Measurements from ENCODE around the gene ATP11C. TPM values are rescaled to one million over a fixed set of nuclear protein-coding genes. Genes with fewer than 3 reads are reported as not detected.

The ATP11C gene
- total and polyA plus RNA-seq, 2 experiments from 2014 or later = 44.0 to 90.7 TPM

DNA sequence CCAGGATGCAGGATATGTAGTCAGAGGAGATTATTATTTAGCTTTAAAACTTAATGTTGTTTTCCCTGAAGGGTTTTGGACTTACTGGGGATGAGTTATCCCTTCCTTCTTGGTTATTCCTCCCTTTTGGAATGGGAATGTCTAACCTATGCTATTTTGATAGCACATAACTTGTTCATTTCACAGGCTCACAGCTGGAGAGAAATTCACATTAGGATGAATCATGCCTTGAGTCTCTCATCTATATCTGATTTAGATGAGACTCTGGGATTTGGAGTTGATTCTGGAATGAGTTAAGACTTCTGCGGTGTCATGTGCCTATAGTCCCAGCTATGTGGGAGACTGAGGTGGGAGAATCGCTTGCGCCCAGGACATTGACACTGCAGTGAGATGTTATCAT lies 81.1 kb downstream of the ATP11C start (continued):
- TF ChIP-seq, protein P1, sequence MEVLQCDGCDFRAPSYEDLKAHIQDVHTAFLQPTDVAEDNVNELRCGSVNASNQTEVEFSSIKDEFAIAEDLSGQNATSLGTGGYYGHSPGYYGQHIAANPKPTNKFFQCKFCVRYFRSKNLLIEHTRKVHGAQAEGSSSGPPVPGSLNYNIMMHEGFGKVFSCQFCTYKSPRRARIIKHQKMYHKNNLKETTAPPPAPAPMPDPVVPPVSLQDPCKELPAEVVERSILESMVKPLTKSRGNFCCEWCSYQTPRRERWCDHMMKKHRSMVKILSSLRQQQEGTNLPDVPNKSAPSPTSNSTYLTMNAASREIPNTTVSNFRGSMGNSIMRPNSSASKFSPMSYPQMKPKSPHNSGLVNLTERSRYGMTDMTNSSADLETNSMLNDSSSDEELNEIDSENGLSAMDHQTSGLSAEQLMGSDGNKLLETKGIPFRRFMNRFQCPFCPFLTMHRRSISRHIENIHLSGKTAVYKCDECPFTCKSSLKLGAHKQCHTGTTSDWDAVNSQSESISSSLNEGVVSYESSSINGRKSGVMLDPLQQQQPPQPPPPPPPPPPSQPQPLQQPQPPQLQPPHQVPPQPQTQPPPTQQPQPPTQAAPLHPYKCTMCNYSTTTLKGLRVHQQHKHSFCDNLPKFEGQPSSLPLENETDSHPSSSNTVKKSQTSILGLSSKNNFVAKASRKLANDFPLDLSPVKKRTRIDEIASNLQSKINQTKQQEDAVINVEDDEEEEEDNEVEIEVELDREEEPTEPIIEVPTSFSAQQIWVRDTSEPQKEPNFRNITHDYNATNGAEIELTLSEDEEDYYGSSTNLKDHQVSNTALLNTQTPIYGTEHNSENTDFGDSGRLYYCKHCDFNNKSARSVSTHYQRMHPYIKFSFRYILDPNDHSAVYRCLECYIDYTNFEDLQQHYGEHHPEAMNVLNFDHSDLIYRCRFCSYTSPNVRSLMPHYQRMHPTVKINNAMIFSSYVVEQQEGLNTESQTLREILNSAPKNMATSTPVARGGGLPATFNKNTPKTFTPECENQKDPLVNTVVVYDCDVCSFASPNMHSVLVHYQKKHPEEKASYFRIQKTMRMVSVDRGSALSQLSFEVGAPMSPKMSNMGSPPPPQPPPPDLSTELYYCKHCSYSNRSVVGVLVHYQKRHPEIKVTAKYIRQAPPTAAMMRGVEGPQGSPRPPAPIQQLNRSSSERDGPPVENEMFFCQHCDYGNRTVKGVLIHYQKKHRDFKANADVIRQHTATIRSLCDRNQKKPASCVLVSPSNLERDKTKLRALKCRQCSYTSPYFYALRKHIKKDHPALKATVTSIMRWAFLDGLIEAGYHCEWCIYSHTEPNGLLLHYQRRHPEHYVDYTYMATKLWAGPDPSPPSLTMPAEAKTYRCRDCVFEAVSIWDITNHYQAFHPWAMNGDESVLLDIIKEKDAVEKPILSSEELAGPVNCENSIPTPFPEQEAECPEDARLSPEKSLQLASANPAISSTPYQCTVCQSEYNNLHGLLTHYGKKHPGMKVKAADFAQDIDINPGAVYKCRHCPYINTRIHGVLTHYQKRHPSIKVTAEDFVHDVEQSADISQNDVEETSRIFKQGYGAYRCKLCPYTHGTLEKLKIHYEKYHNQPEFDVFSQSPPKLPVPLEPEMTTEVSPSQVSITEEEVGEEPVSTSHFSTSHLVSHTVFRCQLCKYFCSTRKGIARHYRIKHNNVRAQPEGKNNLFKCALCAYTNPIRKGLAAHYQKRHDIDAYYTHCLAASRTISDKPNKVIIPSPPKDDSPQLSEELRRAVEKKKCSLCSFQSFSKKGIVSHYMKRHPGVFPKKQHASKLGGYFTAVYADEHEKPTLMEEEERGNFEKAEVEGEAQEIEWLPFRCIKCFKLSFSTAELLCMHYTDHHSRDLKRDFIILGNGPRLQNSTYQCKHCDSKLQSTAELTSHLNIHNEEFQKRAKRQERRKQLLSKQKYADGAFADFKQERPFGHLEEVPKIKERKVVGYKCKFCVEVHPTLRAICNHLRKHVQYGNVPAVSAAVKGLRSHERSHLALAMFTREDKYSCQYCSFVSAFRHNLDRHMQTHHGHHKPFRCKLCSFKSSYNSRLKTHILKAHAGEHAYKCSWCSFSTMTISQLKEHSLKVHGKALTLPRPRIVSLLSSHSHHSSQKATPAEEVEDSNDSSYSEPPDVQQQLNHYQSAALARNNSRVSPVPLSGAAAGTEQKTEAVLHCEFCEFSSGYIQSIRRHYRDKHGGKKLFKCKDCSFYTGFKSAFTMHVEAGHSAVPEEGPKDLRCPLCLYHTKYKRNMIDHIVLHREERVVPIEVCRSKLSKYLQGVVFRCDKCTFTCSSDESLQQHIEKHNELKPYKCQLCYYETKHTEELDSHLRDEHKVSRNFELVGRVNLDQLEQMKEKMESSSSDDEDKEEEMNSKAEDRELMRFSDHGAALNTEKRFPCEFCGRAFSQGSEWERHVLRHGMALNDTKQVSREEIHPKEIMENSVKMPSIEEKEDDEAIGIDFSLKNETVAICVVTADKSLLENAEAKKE (CRISPR knock-in tag; IDR thresholded peaks at IDR 0.05) = no peak

DNA sequence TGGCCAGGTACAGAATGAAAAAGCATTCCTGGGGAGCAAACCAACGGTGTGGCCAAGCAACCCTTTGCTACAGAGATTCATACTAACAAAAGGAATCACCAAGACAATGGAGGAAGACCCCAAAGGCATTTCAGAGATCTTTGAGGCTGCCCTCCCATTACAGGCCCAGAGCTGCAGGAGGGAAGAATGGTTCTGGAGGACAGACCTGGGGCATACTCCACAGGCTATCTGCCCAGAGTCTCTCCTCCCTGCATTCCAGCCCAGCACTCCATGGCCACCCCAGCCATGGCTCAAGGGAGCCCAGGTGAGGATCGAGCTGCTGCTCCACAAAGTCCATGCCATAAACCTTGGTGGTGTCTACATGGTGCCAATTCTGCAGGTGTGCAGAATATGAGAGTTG lies 81.9 kb downstream of the ATP11C start:
- Mint-ChIP-seq H3K27me3 (ENCODE audit: insufficient read depth, low read depth, poor library complexity) (peaks cover 3% of the 10 kb centered on the region), H3K36me3 (ENCODE audit: low read depth) (no peaks in the 10 kb centered on the region), H3K4me1 (peaks cover 42% of the 10 kb centered on the region), H3K9me3 (no peaks in the 10 kb centered on the region), H3K4me3 (no peak overlapping the region), H3K27ac (no peak overlapping the region)
- H3K79me2 ChIP-seq (replicated peaks; ENCODE audit: insufficient read depth) = peaks cover 17% of the 10 kb centered on the region
- DNase-seq (ENCODE audit: low spot score) (peak; percentile 35), ATAC-seq (peak; percentile 91)
- H3F3A ChIP-seq (replicated peaks; ENCODE audit: low read depth) = no peaks in the 10 kb centered on the region
- no peaks in the 10 kb centered on the region for H3K36me3 ChIP-seq (ENCODE audit: insufficient read depth)
- peak overlapping the region; percentile 60 for H3K4me2 ChIP-seq
- H4K20me1 ChIP-seq (replicated peaks; ENCODE audit: insufficient read depth) = no peaks in the 10 kb centered on the region
- no peak overlapping the region for H2AFZ ChIP-seq
- peak overlapping the region; percentile 63; the same call in 1 of the 2 replicates for H3K27ac ChIP-seq (ENCODE audit: low read depth)
- no peaks in the 10 kb centered on the region for H3K9me2 ChIP-seq (ENCODE audit: insufficient read depth)
- peaks cover 20% of the 10 kb centered on the region for H3K4me1 ChIP-seq (ENCODE audit: insufficient read depth)
- H3K4me3 ChIP-seq = no peak overlapping the region
- H3K27me3 ChIP-seq (ENCODE audit: insufficient read depth) = no peaks in the 10 kb centered on the region
- 0 out of 2 replicates have a peak, but pooled peaks have one; percentile 10 for TF ChIP-seq ZNF114 (CRISPR knock-in tag; IDR thresholded peaks at IDR 0.05)
- TF ChIP-seq POLR2AphosphoS5 (IDR thresholded peaks at IDR 0.05; ENCODE audit: low read depth) = no peak
- no peak for TF ChIP-seq STAT1 (IDR thresholded peaks at IDR 0.05; ENCODE audit: unreplicated experiment)
- no peak for TF ChIP-seq CREB1 (CRISPR knock-in tag; IDR thresholded peaks at IDR 0.05; ENCODE audit: low read depth)
- TF ChIP-seq ZNF331 (CRISPR knock-in tag; IDR thresholded peaks at IDR 0.05; ENCODE audit: low read depth) = no peak
- TF ChIP-seq, protein P2, sequence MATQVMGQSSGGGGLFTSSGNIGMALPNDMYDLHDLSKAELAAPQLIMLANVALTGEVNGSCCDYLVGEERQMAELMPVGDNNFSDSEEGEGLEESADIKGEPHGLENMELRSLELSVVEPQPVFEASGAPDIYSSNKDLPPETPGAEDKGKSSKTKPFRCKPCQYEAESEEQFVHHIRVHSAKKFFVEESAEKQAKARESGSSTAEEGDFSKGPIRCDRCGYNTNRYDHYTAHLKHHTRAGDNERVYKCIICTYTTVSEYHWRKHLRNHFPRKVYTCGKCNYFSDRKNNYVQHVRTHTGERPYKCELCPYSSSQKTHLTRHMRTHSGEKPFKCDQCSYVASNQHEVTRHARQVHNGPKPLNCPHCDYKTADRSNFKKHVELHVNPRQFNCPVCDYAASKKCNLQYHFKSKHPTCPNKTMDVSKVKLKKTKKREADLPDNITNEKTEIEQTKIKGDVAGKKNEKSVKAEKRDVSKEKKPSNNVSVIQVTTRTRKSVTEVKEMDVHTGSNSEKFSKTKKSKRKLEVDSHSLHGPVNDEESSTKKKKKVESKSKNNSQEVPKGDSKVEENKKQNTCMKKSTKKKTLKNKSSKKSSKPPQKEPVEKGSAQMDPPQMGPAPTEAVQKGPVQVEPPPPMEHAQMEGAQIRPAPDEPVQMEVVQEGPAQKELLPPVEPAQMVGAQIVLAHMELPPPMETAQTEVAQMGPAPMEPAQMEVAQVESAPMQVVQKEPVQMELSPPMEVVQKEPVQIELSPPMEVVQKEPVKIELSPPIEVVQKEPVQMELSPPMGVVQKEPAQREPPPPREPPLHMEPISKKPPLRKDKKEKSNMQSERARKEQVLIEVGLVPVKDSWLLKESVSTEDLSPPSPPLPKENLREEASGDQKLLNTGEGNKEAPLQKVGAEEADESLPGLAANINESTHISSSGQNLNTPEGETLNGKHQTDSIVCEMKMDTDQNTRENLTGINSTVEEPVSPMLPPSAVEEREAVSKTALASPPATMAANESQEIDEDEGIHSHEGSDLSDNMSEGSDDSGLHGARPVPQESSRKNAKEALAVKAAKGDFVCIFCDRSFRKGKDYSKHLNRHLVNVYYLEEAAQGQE (IDR thresholded peaks at IDR 0.05; ENCODE audit: unreplicated experiment) = no peak
- no peak for TF ChIP-seq EZH2phosphoT487 (IDR thresholded peaks at IDR 0.05; ENCODE audit: unreplicated experiment)
- no peak for TF ChIP-seq JUNB (IDR thresholded peaks at IDR 0.05; ENCODE audit: unreplicated experiment)
- no peak for TF ChIP-seq EZH2 (IDR thresholded peaks at IDR 0.05; ENCODE audit: low read depth, unreplicated experiment)
- TF ChIP-seq NANOG (IDR thresholded peaks at IDR 0.05; ENCODE audit: borderline replicate concordance) = no peak
- TF ChIP-seq, protein P3, sequence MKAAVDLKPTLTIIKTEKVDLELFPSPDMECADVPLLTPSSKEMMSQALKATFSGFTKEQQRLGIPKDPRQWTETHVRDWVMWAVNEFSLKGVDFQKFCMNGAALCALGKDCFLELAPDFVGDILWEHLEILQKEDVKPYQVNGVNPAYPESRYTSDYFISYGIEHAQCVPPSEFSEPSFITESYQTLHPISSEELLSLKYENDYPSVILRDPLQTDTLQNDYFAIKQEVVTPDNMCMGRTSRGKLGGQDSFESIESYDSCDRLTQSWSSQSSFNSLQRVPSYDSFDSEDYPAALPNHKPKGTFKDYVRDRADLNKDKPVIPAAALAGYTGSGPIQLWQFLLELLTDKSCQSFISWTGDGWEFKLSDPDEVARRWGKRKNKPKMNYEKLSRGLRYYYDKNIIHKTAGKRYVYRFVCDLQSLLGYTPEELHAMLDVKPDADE (IDR thresholded peaks at IDR 0.05) = no peak
- TF ChIP-seq, protein P4, sequence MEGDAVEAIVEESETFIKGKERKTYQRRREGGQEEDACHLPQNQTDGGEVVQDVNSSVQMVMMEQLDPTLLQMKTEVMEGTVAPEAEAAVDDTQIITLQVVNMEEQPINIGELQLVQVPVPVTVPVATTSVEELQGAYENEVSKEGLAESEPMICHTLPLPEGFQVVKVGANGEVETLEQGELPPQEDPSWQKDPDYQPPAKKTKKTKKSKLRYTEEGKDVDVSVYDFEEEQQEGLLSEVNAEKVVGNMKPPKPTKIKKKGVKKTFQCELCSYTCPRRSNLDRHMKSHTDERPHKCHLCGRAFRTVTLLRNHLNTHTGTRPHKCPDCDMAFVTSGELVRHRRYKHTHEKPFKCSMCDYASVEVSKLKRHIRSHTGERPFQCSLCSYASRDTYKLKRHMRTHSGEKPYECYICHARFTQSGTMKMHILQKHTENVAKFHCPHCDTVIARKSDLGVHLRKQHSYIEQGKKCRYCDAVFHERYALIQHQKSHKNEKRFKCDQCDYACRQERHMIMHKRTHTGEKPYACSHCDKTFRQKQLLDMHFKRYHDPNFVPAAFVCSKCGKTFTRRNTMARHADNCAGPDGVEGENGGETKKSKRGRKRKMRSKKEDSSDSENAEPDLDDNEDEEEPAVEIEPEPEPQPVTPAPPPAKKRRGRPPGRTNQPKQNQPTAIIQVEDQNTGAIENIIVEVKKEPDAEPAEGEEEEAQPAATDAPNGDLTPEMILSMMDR (conservative IDR thresholded peaks at IDR 0.05; ENCODE audit: low read depth in 2 of 2) = no peak

Measured in GM23338 (cell line).